ENCODE measurements around the gene GNAL.

DNA sequence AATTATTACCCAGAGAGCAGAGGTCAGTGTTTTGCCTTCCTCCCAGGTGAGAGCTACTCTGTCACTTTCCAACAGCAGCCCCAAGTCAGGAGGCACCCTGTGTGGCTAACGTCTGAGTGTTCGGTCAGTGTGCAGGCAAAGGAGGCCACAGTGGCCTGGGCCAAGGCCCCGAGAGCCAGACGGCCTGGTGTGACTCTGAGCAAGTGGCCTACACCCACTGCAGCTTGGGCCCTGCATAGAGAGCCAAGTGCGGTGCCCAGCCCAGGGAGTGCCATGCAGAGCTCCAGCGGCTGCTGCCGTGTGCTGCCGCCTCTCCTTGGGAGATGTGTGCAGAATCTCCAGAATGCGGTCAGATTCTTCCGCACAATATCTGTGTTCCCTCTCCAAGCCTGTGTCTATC is 70.4 kb downstream of the GNAL start:
- TF ChIP-seq, protein P1, sequence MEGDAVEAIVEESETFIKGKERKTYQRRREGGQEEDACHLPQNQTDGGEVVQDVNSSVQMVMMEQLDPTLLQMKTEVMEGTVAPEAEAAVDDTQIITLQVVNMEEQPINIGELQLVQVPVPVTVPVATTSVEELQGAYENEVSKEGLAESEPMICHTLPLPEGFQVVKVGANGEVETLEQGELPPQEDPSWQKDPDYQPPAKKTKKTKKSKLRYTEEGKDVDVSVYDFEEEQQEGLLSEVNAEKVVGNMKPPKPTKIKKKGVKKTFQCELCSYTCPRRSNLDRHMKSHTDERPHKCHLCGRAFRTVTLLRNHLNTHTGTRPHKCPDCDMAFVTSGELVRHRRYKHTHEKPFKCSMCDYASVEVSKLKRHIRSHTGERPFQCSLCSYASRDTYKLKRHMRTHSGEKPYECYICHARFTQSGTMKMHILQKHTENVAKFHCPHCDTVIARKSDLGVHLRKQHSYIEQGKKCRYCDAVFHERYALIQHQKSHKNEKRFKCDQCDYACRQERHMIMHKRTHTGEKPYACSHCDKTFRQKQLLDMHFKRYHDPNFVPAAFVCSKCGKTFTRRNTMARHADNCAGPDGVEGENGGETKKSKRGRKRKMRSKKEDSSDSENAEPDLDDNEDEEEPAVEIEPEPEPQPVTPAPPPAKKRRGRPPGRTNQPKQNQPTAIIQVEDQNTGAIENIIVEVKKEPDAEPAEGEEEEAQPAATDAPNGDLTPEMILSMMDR (IDR thresholded peaks at IDR 0.05), result no peak
- no peak for TF ChIP-seq POLR2A (IDR thresholded peaks at IDR 0.05; ENCODE audit: low read depth)
